H1 (cell line): ENCODE measurements around the gene MTF1.

Experiments
- EP300 ChIP-seq, 2 experiments: IDR thresholded peaks; 1 replicate in 1 of 2; 2 replicates in 1 of 2; pipeline ENCODE4 v1.6.1; 2011 to 2012; ENCODE audit warnings: low read depth in 2 of 2, low read length in 2 of 2, mild to moderate bottlenecking in 2 of 2, borderline replicate concordance in 1 of 2, inconsistent platforms in 1 of 2, moderate library complexity in 1 of 2
- NANOG ChIP-seq: IDR thresholded peaks from 2 replicates; pipeline ENCODE4 v1.6.1; 2011; ENCODE audit warnings: low read length, low read depth, mild to moderate bottlenecking, inconsistent platforms; ENCODE audit not compliant: insufficient read depth, poor library complexity, severe bottlenecking

- TF ChIP-seq EP300 (IDR thresholded peaks at IDR 0.05; ENCODE audit: borderline replicate concordance in 1 of 2, low read depth in 2 of 2, low read length in 2 of 2) (no peak), NANOG (no peak)
Observed at GRCh38 chr1:37865348-37866120, 6.1 kb upstream of the MTF1 start.
